Tracheal epithelial cell (primary cell): Measurements from ENCODE around the gene ACSM3. TPM values are rescaled to one million over a fixed set of nuclear protein-coding genes. Genes with fewer than 3 reads are reported as not detected.

Source experiments
- total RNA-seq: library from RNA; depleted of rRNA; stranded (reverse); fragments of >200 nt; gene quantifications from 2 replicates; pipeline ENCODE4 v1.2.1, GENCODE V29; 2014

The ACSM3 gene
- 2.3 and 2.4 TPM in 2 replicates for total RNA-seq

GRCh38 chr16:20763461-20764232 lies at the start of gene ACSM3:
ACSM3 (plus strand) TSS chr16:20764014; CDS start chr16:20770035, 6,021 bp downstream.

GRCh38 chr16:20741554-20742285 lies 22.1 kb upstream of the ACSM3 start, which contains the start of gene THUMPD1:
THUMPD1 (minus strand) TSS chr16:20741818; CDS start chr16:20741739, 79 bp downstream.

GRCh38 chr16:20806168-20807050 lies 42.6 kb downstream of the ACSM3 start, which contains the start of the genes ERI2 and REXO5:
ERI2 (minus strand) TSS chr16:20806472; CDS start chr16:20806430, 42 bp downstream.
REXO5 (plus strand) TSS chr16:20806527; CDS start chr16:20806954, 427 bp downstream.

Other genes with a start within 250 kb of the ACSM3 start
- not detected in 2 replicates for gene ACSM2B, start 187.6 kb upstream of the ACSM3 start, total RNA-seq
- 0.48 and 0.64 TPM in 2 replicates for gene ACSM1, start 66.3 kb upstream of the ACSM3 start, total RNA-seq
- gene THUMPD1, start 22.2 kb upstream of the ACSM3 start, total RNA-seq = 96.1 and 96.9 TPM in 2 replicates
- gene ERI2, start 42.5 kb downstream of the ACSM3 start, total RNA-seq = 27.1 and 88.0 TPM in 2 replicates
- 2.7 and 4.0 TPM in 2 replicates for gene REXO5, start 42.5 kb downstream of the ACSM3 start, total RNA-seq
- gene DCUN1D3, start 136.3 kb downstream of the ACSM3 start, total RNA-seq = 8.7 and 18.3 TPM in 2 replicates
- 37.8 and 58.6 TPM in 2 replicates for gene LYRM1, start 136.8 kb downstream of the ACSM3 start, total RNA-seq